Mesenchymal stem cell (in vitro differentiated cells and primary cell): ENCODE measurements around the gene CACNA1I.
A peak's percentile ranks its signal among the peaks of the same experiment; 100 is the strongest.

Experiments
- DNase-seq: peaks from one replicate; pipeline ENCODE4 v3.0.0-alpha.2; 2013
- H2AFZ ChIP-seq: one replicate; pipeline ENCODE4 v1.6.1; 2013; ENCODE audit warnings: low read depth, mild to moderate bottlenecking, control low read depth, inconsistent platforms, low read length, moderate library complexity
- H2AK5ac ChIP-seq: 2 replicates; pipeline ENCODE4 v1.6.1; 2013; ENCODE audit warnings: low read length, moderate library complexity, mild to moderate bottlenecking, inconsistent platforms; ENCODE audit not compliant: severe bottlenecking
- H2BK120ac ChIP-seq: one replicate; pipeline ENCODE4 v1.6.1; 2013; ENCODE audit warnings: low read depth, mild to moderate bottlenecking, inconsistent platforms, low read length, moderate library complexity
- H2BK12ac ChIP-seq, 2 experiments: one replicate each; pipeline ENCODE4 v1.6.1; 2013; ENCODE audit warnings: inconsistent platforms in 2 of 2, low read length in 2 of 2, mild to moderate bottlenecking in 2 of 2, moderate library complexity in 2 of 2, control low read depth in 1 of 2
- H2BK15ac ChIP-seq: one replicate; pipeline ENCODE4 v1.6.1; 2013; ENCODE audit warnings: mild to moderate bottlenecking, low read depth, inconsistent platforms; ENCODE audit not compliant: poor library complexity, severe bottlenecking
- H2BK5ac ChIP-seq: 2 replicates; pipeline ENCODE4 v1.6.1; 2013; ENCODE audit warnings: low read depth, mild to moderate bottlenecking, low read length, control low read depth, inconsistent platforms; ENCODE audit not compliant: poor library complexity, severe bottlenecking
- H3K14ac ChIP-seq, 2 experiments: one replicate each; pipeline ENCODE4 v1.6.1; 2013; ENCODE audit warnings: inconsistent platforms in 2 of 2, low read length in 2 of 2, control low read depth in 1 of 2, mild to moderate bottlenecking in 1 of 2, moderate library complexity in 1 of 2
- H3K18ac ChIP-seq, 2 experiments: one replicate each; pipeline ENCODE4 v1.6.1; 2013; ENCODE audit warnings: inconsistent platforms in 2 of 2, low read length in 2 of 2, control low read depth in 1 of 2, low read depth in 1 of 2, mild to moderate bottlenecking in 1 of 2
- H3K23ac ChIP-seq, 2 experiments: one replicate each; pipeline ENCODE4 v1.6.1; 2013; ENCODE audit warnings: inconsistent platforms in 2 of 2, low read length in 2 of 2, mild to moderate bottlenecking in 2 of 2, moderate library complexity in 2 of 2, control low read depth in 1 of 2
- H3K27ac ChIP-seq: 2 replicates; pipeline ENCODE4 v1.5.1; 2013; ENCODE audit warnings: mild to moderate bottlenecking, moderate library complexity, low read length, control low read depth, inconsistent platforms; ENCODE audit not compliant: poor library complexity, severe bottlenecking
- H3K27me3 ChIP-seq, 2 experiments: 2 replicates each; pipeline versions ENCODE4 v1.6.1 to v1.7.0; 2013; ENCODE audit warnings: low read length in 2 of 2, mild to moderate bottlenecking in 2 of 2, moderate library complexity in 2 of 2, control low read depth in 1 of 2, inconsistent platforms in 1 of 2; ENCODE audit not compliant: control insufficient read depth in 1 of 2, insufficient read depth in 1 of 2
- H3K36me3 ChIP-seq, 2 experiments: 2 replicates each; pipeline versions ENCODE4 v1.6.1 to v1.7.0; 2013; ENCODE audit warnings: low read length in 2 of 2, control low read depth in 1 of 2, inconsistent platforms in 1 of 2, low read depth in 1 of 2, mild to moderate bottlenecking in 1 of 2; ENCODE audit not compliant: insufficient read depth in 2 of 2, control insufficient read depth in 1 of 2
- H3K4ac ChIP-seq, 2 experiments: one replicate each; pipeline ENCODE4 v1.6.1; 2013; ENCODE audit warnings: inconsistent platforms in 2 of 2, low read length in 2 of 2, mild to moderate bottlenecking in 2 of 2, moderate library complexity in 2 of 2, control low read depth in 1 of 2, low read depth in 1 of 2
- H3K4me1 ChIP-seq: 2 replicates; pipeline ENCODE4 v1.6.1; 2013; ENCODE audit warnings: low read depth, low read length, control low read depth; ENCODE audit not compliant: control insufficient read depth, insufficient read depth
- H3K4me2 ChIP-seq: 2 replicates; pipeline ENCODE4 v1.6.1; 2013; ENCODE audit warnings: low read length, mild to moderate bottlenecking, inconsistent platforms; ENCODE audit not compliant: poor library complexity, severe bottlenecking
- H3K4me3 ChIP-seq, 2 experiments: 2 replicates each; pipeline versions ENCODE4 v1.5.1 to v1.7.0; 2013; ENCODE audit warnings: low read length in 2 of 2, mild to moderate bottlenecking in 2 of 2, control low read depth in 1 of 2, low read depth in 1 of 2; ENCODE audit not compliant: insufficient read depth in 1 of 2
- H3K79me1 ChIP-seq: replicated peaks from 2 replicates; pipeline ENCODE4 v1.6.1; 2013; ENCODE audit warnings: mild to moderate bottlenecking, control low read depth, low read length, inconsistent platforms; ENCODE audit not compliant: poor library complexity, severe bottlenecking
- H3K9ac ChIP-seq: 2 replicates; pipeline ENCODE4 v1.7.0; 2013; ENCODE audit warnings: mild to moderate bottlenecking, low read length, moderate library complexity
- H3K9me3 ChIP-seq: 2 replicates; pipeline ENCODE4 v1.7.0; 2013; ENCODE audit warnings: mild to moderate bottlenecking, low read length; ENCODE audit not compliant: control insufficient read depth
- H4K8ac ChIP-seq: one replicate; pipeline ENCODE4 v1.6.1; 2013; ENCODE audit warnings: inconsistent platforms, mild to moderate bottlenecking, low read length, moderate library complexity
- H4K91ac ChIP-seq: one replicate; pipeline ENCODE4 v1.6.1; 2013; ENCODE audit warnings: mild to moderate bottlenecking, low read length, inconsistent platforms
- WGBS: methylation state at CpG from one replicate; pipeline ENCODE4 v1.1.7; 2013; ENCODE audit warnings: mixed read lengths; 5-methylcytosine and 5-hydroxymethylcytosine counted together

CACNA1I gene

DNA sequence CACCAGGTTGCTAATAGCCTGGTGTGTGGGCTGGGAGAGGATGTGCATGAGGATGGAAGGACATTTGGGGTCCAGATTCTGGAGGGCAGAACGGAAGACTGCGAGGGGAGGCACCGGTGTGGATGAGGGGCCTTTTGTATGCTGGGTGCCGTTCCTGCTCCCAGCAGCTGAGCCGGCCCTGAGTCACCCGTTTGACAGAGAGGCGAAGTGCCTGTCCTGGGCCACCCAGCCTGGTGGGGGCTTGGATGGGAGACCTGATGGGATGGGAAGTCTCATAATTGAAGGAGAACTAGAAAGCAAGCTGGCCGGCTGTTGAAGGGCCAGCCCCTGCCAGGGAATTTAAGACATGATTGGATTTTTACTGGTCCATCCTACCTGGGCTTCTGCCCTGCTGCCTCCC lies 10.8 kb downstream of the CACNA1I start:
- H2BK120ac ChIP-seq: no peak overlapping the region
- peaks cover 8% of the 10 kb centered on the region for H3K9me3 ChIP-seq
- no peak overlapping the region for H2AK5ac ChIP-seq
- H3K79me1 ChIP-seq: no peaks in the 10 kb centered on the region
- H3K18ac ChIP-seq: no peak overlapping the region
- peaks cover 11% of the 10 kb centered on the region for H3K4me1 ChIP-seq
- H3K4me2 ChIP-seq: no peak overlapping the region
- H3K27me3 ChIP-seq: peaks cover 21 to 61% of the 10 kb centered on the region in 2 experiments
- H2BK12ac ChIP-seq: no peak overlapping the region
- 92% methylated on average over 8 of the region's 8 CpGs for WGBS
- no peak overlapping the region for H2BK5ac ChIP-seq
- no peak overlapping the region for H4K8ac ChIP-seq
- H3K23ac ChIP-seq: no peak overlapping the region
- H3K27ac ChIP-seq: no peak overlapping the region
- no peak overlapping the region for H3K9ac ChIP-seq
- no peaks in the 10 kb centered on the region for H3K36me3 ChIP-seq
- H2BK15ac ChIP-seq: no peak overlapping the region
- no peak overlapping the region for H2AFZ ChIP-seq
- no peak for DNase-seq
- no peak overlapping the region for H3K4me3 ChIP-seq
- H4K91ac ChIP-seq: no peak overlapping the region
- H3K4ac ChIP-seq: no peak overlapping the region
- H3K14ac ChIP-seq: no peak overlapping the region

DNA sequence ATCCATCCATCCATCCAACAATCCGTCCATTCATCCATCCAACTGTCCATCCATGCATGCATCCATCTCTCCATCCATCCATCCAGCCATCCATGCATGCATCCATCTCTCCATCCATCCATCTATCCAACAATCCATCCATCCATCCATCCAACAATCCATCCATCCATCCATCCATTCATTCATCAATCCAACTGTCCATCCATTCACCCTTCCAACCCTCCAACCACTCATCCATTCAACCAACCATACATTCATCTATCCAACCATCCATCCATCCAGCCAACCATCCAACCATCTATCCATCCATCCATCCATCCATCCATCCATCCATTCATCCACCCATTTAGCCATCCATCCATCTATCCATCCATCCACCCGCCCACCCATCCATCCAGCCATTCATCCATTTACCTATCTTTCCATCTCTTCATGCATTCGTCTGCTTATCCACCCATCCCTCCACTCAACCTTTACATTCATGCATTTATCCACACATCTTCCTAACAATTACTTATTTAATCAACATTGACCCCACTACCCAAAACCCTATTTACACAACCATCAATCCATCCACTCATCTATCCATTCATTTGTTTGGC lies 12.6 kb downstream of the CACNA1I start:
- Histone ChIP-seq H2AK5ac (no peak overlapping the region), H3K79me1 (no peaks in the 10 kb centered on the region), H3K36me3 (no peaks in the 10 kb centered on the region), H3K18ac (no peak overlapping the region), H3K4me1 (peaks cover 4% of the 10 kb centered on the region), H2BK5ac (no peak overlapping the region), H3K4me2 (no peak overlapping the region), H3K9me3 (peaks cover 8% of the 10 kb centered on the region), H3K23ac (no peak overlapping the region), H2BK120ac (no peak overlapping the region), H3K9ac (no peak overlapping the region), H3K4ac (no peak overlapping the region), H3K27me3 (peaks cover 31 to 63% of the 10 kb centered on the region in 2 experiments), H4K8ac (no peak overlapping the region), H2BK15ac (no peak overlapping the region), H3K27ac (no peak overlapping the region), H3K14ac (no peak overlapping the region), H4K91ac (no peak overlapping the region), H2BK12ac (no peak overlapping the region), H2AFZ (no peak overlapping the region), H3K4me3 (no peak overlapping the region)
- WGBS: 47% methylated on average over 3 of the region's 3 CpGs
- no peak for DNase-seq

DNA sequence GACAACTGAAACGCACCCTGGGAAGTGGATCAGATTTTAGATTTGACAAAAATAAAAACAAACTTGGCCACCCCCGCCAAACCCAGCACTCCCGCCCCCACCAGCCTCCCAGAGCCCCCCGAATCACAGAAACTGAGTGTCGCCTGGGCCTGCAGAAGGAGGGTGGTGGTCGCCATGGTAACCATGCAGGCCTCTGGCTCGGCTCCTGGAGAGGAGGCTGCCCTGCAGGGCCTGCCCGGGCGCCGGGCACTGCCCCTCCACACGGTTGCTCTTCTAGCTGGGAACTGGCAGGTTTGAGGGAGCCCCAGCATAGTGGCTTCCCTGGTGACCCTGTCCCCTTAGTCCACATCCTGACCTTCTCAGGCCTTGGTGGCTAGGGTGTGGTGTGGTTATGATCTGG lies 19.3 kb downstream of the CACNA1I start:
- Histone ChIP-seq H4K8ac (no peak overlapping the region), H2BK5ac (no peak overlapping the region), H3K18ac (no peak overlapping the region), H3K9ac (no peak overlapping the region), H3K36me3 (no peaks in the 10 kb centered on the region), H3K9me3 (no peaks in the 10 kb centered on the region), H3K27ac (no peak overlapping the region), H3K79me1 (no peaks in the 10 kb centered on the region), H4K91ac (no peak overlapping the region), H2BK120ac (no peak overlapping the region), H3K4me3 (no peak overlapping the region), H3K27me3 (peaks cover 10 to 23% of the 10 kb centered on the region in 2 experiments), H2AFZ (no peak overlapping the region), H3K23ac (no peak overlapping the region), H3K4me1 (peaks cover 30% of the 10 kb centered on the region), H3K4me2 (no peak overlapping the region), H2AK5ac (no peak overlapping the region), H3K4ac (no peak overlapping the region), H3K14ac (no peak overlapping the region), H2BK15ac (no peak overlapping the region), H2BK12ac (no peak overlapping the region)
- no peak for DNase-seq
- WGBS: 90% methylated on average over 10 of the region's 11 CpGs

DNA sequence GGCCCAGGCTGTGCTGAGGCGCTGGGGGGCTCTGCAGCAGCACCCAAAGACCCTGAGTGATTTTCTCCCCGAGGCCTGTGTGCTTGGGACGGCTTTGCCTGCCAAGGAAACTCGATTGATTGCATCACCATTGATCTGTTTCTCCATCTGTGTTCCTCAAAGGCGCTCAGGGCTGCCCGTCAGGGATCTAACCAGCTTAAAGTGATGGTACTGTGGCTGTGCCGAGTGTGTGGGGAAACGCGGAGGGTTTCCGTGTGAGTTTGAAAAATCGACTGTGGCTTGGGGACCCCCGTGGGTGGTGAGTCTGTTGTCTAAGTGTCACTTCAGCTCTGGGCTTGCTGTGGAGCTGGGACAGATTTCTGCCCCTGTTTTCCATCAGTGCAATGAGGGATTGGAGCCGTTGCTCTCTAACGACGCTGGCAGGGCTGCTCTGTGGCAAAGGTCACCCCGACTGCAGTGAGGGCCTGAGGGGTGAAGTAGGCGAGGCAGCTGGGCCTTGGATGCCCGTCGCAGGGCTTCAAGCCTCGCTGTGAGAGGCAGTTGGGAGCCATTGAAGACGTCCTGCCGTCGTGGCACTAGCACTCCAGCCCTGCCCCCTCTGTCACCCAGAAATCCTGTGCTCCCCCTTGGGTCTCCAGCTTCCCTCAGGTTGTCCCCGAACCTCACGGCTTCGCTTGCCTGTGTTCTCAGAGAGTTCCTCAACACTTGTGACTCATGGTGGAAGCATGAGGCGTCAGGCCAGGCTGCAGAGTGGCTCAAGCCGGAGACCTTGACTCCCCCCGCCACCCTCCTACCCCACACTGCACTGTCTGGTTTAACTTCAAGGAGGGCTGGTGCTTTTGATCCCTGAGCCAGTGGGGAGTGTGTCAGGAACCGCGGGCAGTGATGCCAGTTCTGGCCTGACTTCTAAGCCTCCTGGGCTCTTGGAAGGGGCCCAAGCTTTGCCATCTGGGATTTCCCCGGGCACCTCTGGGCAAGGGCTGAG lies 21.8 kb downstream of the CACNA1I start:
- H3K4me3 ChIP-seq: peak overlapping the region in 1 of 2 experiments; percentile 19
- peak; percentile 85 for DNase-seq
- peak overlapping the region in 1 of 2 experiments; percentile 3 for H3K14ac ChIP-seq
- no peak overlapping the region for H2BK15ac ChIP-seq
- no peaks in the 10 kb centered on the region for H3K36me3 ChIP-seq
- peaks cover 11 to 27% of the 10 kb centered on the region in 2 experiments for H3K27me3 ChIP-seq
- H3K9ac ChIP-seq: no peak overlapping the region
- H2AK5ac ChIP-seq: peak overlapping the region; percentile 47
- H4K91ac ChIP-seq: peak overlapping the region; percentile 54
- H2AFZ ChIP-seq: no peak overlapping the region
- peaks cover 26% of the 10 kb centered on the region for H3K4me1 ChIP-seq
- no peaks in the 10 kb centered on the region for H3K79me1 ChIP-seq
- H2BK5ac ChIP-seq: no peak overlapping the region
- peak overlapping the region; percentile 8 for H3K27ac ChIP-seq
- H3K4me2 ChIP-seq: no peak overlapping the region
- 44% methylated on average over 32 of the region's 32 CpGs for WGBS
- H3K9me3 ChIP-seq: no peaks in the 10 kb centered on the region
- H3K4ac ChIP-seq: no peak overlapping the region
- H3K18ac ChIP-seq: peak overlapping the region in 1 of 2 experiments; percentile 77
- H4K8ac ChIP-seq: peak overlapping the region; percentile 82
- H2BK120ac ChIP-seq: no peak overlapping the region
- H3K23ac ChIP-seq: no peak overlapping the region
- H2BK12ac ChIP-seq: peak overlapping the region; percentile 7 to 69
